SKM-1 (cell line): ENCODE data around the gene FARP2.
"Not testable (repeated sequence)": the region's sequence is repeated elsewhere in the genome, so short reads cannot be mapped to it uniquely, and the experiment has no call there.

ENCODE experiments used
- DNase-seq: peaks from one replicate; lab custom pipeline; 2025; ENCODE audit not compliant: unreplicated experiment; lab: John Stamatoyannopoulos, UW

FARP2 gene

GRCh38 chr2:241525818-241526780 is 170.0 kb downstream of the FARP2 start:
- not testable (repeated sequence) for DNase-seq

- no peak for DNase-seq
These were observed 174.5 kb downstream of the FARP2 start for GRCh38 chr2:241530571-241530970.

GRCh38 chr2:241531161-241531722 is 175.2 kb downstream of the FARP2 start:
- no peak for DNase-seq

DNA sequence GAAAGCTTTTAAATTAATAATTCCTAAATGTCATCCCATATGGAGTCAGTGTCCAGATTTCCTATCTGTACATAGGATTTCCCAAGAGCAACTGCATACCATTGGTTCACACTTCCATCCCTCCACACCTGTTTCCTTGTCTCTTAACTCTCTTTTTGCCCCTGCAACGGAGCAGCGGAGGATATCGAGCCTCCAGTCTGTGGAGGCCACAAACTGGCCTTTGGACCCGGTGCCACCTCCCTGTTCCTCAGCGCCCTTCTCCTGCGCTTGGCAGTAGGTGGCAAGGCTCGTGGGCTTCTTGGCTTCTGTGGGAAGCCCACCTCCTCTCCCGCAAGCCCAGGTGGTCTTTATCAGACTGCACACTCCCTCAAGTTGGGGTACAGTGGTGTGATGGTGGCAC is 176.1 kb downstream of the FARP2 start:
- DNase-seq, result no peak

DNA sequence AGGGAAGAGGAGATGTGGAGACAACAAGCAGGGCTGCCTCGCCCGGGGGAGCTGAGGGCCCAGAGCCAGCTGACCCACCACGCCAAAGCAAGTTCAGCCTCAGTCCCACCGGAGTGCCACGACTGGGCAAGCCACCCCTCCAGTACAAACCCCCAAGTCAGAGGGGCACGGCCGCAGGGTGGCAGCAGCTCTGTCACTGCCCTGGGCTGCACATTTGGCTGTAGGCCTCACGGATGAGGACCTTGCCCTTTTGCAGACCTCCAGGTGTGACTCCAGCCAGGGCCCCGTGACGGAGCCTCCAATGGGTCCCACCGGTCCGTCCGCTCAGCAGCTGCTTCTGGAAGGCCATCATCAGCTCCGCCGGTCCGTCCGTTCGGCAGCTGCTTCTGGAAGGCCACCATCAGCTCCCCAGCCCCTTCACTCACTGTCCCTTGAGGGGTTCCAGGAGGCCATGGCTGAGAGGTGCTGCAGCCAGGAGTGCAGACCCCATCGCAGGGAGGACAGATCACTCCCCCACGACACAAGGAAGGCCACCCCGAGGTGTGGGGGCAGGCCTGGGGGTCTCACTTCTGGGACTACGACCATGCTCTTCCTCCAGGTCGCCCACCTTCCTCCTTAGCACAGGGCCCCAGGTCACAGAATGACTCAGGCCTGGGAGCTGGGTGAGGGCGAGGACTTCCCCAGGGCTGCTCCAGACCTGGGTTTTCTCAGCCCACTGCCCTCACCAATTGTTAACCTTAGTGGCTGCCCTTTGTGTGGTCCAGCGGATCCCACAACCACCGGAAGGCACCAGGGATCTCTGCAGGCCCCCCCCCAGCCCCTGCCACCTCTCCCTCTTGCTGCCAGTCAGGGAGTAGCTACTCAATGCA is 176.9 kb downstream of the FARP2 start:
- no peak for DNase-seq

DNA sequence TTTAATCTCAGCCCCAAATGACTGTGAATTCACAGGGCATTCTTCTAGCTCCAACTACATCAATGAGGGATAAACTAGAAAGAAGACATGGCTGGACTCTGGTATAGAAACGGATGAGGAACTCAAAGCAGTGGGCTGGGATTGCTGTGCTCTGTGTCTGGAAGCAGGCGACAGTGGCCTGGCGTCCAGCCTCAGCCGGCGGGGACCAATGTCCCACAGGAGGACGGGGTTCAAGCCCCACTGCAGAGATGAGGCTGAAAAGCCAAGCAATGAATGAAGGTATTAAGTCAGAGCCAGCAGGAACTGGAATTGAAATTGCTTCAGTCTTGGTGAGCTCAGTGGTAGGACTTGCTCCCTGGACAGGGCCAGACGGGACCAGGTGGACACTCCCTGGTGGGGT is 178.2 kb downstream of the FARP2 start:
- no peak for DNase-seq

DNA sequence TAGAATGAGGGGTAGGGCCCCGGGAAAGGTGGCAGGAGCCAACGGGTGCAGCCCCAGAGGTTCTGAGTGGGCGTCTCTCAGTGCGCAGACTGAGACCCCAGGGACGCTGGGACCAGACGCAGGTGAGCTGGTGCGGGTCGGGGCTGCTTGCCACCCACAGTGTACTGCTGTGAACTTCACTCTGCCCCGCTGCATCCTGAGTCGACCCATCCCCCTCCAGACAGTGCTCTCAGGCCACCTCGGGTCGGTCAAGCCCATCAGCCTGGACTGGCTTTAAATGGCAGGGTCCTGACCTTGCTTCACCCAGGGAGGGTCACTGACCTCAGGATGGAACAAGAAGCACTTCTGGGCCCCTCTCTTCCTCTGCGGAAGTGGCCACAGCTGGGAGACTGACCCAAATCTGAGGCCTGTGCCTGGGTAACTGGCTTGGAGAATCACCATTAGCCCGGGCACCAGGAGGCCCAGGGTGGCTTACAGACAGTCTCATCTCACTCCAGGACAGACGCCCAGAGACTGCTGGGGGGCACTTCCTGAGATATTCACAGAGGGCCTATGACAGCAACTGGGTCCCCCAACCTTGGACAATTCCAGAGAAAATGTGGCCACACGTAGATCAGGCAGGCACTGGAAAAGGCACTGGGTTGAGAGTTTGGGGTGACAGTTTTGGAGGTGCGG is 178.8 kb downstream of the FARP2 start:
- no peak for DNase-seq

- no peak for DNase-seq
These were observed 180.0 kb downstream of the FARP2 start for GRCh38 chr2:241535871-241536655.

GRCh38 chr2:241538838-241539615 is 182.9 kb downstream of the FARP2 start:
- no peak for DNase-seq

- no peak for DNase-seq
These were observed 183.7 kb downstream of the FARP2 start for GRCh38 chr2:241539616-241540374.

DNA sequence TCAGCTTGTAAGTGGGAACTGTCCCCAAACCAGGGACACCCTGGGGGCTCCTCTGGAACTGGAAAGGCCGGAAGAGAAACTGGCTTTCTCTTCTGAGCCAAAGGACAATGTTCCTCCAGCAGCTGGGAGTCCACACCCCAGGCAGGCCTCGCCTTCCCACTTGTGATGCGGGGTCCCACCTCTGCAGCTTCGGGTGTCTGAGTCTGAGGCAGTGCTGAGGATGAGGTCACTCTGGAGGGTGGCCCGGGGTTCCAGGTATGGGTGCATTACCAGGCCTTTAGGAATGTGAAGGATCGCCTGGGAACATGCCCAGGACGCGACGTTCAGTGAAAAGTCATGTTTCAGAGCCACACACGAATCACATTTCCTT is 184.3 kb downstream of the FARP2 start:
- no peak for DNase-seq

- no peak for DNase-seq
These were observed 184.9 kb downstream of the FARP2 start for GRCh38 chr2:241540771-241541561.

GRCh38 chr2:241541564-241542277 is 185.6 kb downstream of the FARP2 start:
- DNase-seq, result no peak

DNA sequence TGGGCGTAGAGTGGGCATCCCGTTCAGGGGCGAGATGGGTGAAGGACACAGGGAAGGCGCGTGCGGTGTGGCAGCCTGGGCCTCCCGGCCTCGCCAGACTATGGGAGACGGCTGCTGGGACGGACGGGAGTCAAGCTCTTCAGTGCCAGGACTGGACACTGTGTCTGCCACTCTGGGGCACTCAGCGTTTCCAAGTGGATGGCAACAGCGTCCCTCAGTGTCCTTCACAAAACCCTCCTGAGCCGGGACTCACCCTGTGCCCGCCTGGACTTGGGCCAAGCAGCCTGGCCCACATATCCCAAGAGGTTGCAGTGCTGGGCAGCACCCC is 186.2 kb downstream of the FARP2 start:
- no peak for DNase-seq
